IPS DF 19.7 (cell line): ENCODE data around the gene ZFC3H1.
"Not testable (repeated sequence)": the region's sequence is repeated elsewhere in the genome, so short reads cannot be mapped to it uniquely, and the experiment has no call there.

Source experiments
- DNase-seq: peaks from one replicate; pipeline ENCODE4 v3.0.0-alpha.2; 2013; ENCODE audit warnings: low read depth, low spot score

Gene ZFC3H1

GRCh38 chr12:71663561-71664410, at the start of gene ZFC3H1, which contains the start of gene THAP2:
TSS of gene ZFC3H1 (minus strand) at chr12:71663848. CDS start at chr12:71663610, 238 bp downstream.
TSS of gene THAP2 (plus strand) at chr12:71664301. CDS start at chr12:71664510, 209 bp downstream.
- DNase-seq: peak; percentile 99

- no peak for DNase-seq
These were observed 46.9 kb upstream of the ZFC3H1 start for GRCh38 chr12:71710276-71711125.

GRCh38 chr12:71708658-71709057, 45.0 kb upstream of the ZFC3H1 start:
- no peak for DNase-seq

GRCh38 chr12:71704920-71705319, 41.3 kb upstream of the ZFC3H1 start:
- DNase-seq: no peak

GRCh38 chr12:71703206-71703605, 39.6 kb upstream of the ZFC3H1 start:
- no peak for DNase-seq

- no peak for DNase-seq
These were observed 38.9 kb upstream of the ZFC3H1 start for GRCh38 chr12:71702590-71702989.

- not testable (repeated sequence) for DNase-seq
These were observed 38.5 kb upstream of the ZFC3H1 start for GRCh38 chr12:71702181-71702580.

GRCh38 chr12:71695782-71696181, 32.1 kb upstream of the ZFC3H1 start:
- no peak for DNase-seq

- no peak for DNase-seq
These were observed 30.6 kb upstream of the ZFC3H1 start for GRCh38 chr12:71694099-71694820.

GRCh38 chr12:71693651-71694050, 30.0 kb upstream of the ZFC3H1 start:
- not testable (repeated sequence) for DNase-seq

- DNase-seq: no peak
These were observed 29.5 kb upstream of the ZFC3H1 start for GRCh38 chr12:71693126-71693525.

- no peak for DNase-seq
These were observed 28.0 kb upstream of the ZFC3H1 start for GRCh38 chr12:71691504-71692129.

- no peak for DNase-seq
These were observed 25.4 kb upstream of the ZFC3H1 start for GRCh38 chr12:71688961-71689570.

- not testable (repeated sequence) for DNase-seq
These were observed 23.5 kb upstream of the ZFC3H1 start for GRCh38 chr12:71687172-71687571.

GRCh38 chr12:71686658-71687025, 23.0 kb upstream of the ZFC3H1 start:
- no peak for DNase-seq

- no peak for DNase-seq
These were observed 22.4 kb upstream of the ZFC3H1 start, which contains the start of gene TMEM19 for GRCh38 chr12:71685914-71686657. TSS of gene TMEM19 (plus strand) at chr12:71686082. CDS start at chr12:71686681, 599 bp downstream.

- DNase-seq: no peak
These were observed 21.8 kb upstream of the ZFC3H1 start for GRCh38 chr12:71685312-71685906.

GRCh38 chr12:71684081-71684480, 20.4 kb upstream of the ZFC3H1 start:
- DNase-seq: no peak

GRCh38 chr12:71683633-71684032, 20.0 kb upstream of the ZFC3H1 start:
- DNase-seq: no peak

- DNase-seq: no peak
These were observed 18.8 kb upstream of the ZFC3H1 start for GRCh38 chr12:71682466-71682865.
